ENCODE data around the gene PHKG2.

GRCh38 chr16:30745082-30745481 is 3.1 kb upstream of the PHKG2 start:
- no peak for TF ChIP-seq EZH2 (IDR thresholded peaks at IDR 0.05; ENCODE audit: borderline replicate concordance, insufficient read depth, low read length, poor library complexity, severe bottlenecking)
- no peak for TF ChIP-seq RAD21 (conservative IDR thresholded peaks at IDR 0.05)
- no peak for TF ChIP-seq REST (IDR thresholded peaks at IDR 0.05; ENCODE audit: borderline replicate concordance)
- no peak for TF ChIP-seq SMC3 (conservative IDR thresholded peaks at IDR 0.05; ENCODE audit: poor library complexity)
- TF ChIP-seq CTCF (IDR thresholded peaks at IDR 0.05; ENCODE audit: poor library complexity, severe bottlenecking): no peak
- no peak for TF ChIP-seq POLR2AphosphoS5 (IDR thresholded peaks at IDR 0.05)
- no peak for TF ChIP-seq TAF1 (IDR thresholded peaks at IDR 0.05; ENCODE audit: low read depth)

All from neural cell (in vitro differentiated cells).